Renal cortical epithelial cell (primary cell): ENCODE results near the gene MFAP5. TPM values are rescaled to one million over a fixed set of nuclear protein-coding genes. Genes with fewer than 3 reads are reported as not detected.

Experiments used
- DNase-seq: peaks from one replicate; pipeline ENCODE4 v3.0.0-alpha.2; 2011; ENCODE audit warnings: low read depth
- total RNA-seq: library from RNA; depleted of rRNA; stranded (reverse); fragments of >200 nt; gene quantifications from 2 replicates; pipeline ENCODE4 v1.2.3, GENCODE V29; 2014

Gene MFAP5, protein sequence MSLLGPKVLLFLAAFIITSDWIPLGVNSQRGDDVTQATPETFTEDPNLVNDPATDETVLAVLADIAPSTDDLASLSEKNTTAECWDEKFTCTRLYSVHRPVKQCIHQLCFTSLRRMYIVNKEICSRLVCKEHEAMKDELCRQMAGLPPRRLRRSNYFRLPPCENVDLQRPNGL
- total RNA-seq: 0.85 and 3.3 TPM in 2 replicates

DNA sequence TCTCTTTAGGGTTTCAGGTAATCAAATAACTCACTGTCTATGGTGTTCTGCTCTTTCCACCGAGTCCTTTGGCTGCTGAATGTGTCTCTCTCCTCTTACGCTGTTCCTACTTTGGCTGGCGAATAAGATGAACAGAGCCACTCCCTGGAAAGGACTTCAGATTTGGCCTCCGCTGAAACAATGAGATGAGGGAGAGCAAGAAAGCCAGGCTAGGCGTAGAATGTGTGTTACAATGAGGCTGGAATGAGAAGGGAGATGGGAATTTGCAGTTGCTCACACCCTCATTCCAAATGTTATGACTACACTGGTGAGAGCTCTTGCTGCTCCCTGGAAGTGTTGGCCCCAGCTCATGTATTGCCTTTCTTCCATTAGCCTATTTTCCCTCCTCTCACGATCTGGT, at the start of gene MFAP5:
Gene MFAP5, minus strand, starts transcription at position 234 of the 400 bp plus-strand sequence. CDS start 722 bp downstream, outside the sequence.
- peak; percentile 45 for DNase-seq

DNA sequence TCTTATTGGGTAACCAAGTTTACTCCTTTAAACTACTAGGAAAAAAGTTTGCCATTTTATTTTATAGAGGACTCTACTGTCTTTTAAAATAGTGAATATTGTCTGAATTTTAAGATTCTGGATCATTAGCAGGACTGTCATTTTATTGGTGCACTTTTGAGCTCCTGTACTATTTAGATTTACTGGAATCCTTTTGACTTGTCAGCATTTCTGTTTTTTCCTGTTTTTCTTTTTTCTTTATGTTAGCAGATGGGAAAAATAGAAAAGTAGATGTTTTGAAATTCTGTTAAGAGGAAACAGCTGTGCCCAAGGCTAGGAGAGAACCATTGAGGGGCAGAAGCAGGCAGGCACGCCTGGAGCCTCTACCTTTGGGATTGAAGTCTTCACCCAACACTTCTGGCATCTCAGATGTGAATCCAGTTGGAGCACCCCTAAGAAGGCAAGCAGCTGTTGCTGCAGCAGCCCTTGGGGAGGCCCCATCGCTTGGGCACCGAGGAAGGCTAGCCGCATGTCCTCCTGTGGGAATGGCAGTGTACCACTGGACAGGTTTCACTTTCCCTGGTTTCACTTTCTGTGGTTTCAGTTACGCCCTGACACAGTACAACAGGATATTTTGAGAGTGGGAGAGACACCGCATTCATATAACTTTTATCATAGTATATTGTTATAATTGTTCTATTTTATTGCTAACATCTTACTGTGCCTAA, 46.7 kb upstream of the MFAP5 start:
- no peak for DNase-seq

DNA sequence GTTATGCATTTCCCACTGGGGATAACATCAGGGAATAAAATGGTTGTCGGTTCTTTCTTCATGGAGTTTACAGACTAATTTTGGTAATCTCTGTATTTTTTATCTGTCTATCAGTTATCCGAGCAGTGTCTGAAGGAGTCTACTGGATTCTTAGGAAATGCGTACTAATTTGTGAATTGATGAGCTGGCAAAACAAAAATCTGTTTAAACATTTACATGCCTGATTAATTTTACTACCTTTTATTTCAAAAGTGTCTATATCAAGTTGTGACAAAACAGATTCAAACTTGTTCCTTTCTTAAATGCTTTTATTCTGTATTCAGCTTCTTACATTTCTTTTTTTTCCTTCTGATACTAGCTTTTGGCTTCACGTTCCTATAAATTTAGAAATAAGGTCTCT, 39.5 kb upstream of the MFAP5 start:
- no peak for DNase-seq

DNA sequence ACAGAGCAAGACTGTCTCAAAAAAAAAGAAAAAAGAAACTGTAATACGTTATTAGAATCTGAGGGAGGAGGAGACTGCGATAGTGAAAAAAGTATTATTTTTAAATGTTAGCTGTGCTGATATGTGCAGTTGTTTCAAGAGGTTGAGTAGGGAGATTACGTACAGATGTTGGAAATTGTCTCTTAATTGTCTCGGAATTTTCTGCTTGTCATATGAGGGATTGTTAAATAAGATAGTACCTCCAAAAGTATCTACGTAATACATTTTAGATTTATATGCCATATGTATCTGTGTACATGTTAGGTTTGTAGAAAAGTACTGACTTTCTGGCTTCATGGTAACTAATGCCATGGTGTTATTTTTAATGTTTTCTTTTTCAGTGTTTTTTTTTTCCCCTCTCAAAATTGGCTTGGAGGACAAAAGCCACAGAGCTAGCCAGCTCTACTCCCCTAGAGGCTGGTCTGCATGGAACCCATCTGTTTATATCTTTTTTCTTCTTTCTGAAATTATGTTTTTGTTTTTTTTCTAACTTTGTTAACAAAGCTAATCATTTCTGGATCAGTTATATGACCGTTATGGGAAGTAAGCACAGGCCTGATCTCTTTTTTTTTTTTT, 38.5 kb upstream of the MFAP5 start:
- DNase-seq: no peak

DNA sequence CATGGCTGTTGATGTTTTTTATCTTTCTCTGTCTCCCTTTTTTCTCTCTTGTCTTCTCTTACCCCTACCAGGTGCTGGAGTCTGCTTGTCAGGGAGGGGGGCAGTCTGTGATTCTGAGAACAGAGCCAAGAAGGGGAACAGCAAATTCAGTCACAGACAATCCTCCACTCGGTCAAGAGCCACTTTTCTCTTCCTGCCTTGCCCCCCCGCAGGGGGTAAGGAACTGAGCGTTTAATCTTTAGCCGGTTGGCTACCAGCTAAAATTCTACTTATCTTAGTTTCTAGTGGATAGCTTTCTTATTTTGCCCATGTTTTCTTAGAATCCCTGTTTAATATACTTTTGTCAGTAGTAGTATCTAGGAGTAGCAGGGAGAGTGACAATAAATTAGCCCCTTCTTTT, 37.1 kb upstream of the MFAP5 start:
- no peak for DNase-seq

DNA sequence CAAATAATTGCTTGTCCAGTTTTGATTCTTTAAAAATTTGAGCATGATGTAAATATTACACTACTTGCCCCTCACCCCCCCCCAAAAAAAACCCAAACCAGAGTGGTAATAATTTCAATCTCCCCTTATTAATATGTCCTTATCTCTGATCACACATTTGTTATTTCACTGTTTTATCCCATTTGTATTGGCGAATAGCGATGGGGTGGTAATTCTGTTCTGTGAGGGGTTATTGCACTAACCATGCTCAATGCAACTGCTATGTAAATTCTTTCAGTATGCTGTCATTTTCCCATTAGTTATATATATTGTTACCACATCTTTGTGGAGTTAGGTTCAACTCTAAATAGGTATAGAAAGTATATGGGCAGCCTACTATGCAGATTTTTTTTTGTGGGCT, 36.3 kb upstream of the MFAP5 start:
- no peak for DNase-seq

DNA sequence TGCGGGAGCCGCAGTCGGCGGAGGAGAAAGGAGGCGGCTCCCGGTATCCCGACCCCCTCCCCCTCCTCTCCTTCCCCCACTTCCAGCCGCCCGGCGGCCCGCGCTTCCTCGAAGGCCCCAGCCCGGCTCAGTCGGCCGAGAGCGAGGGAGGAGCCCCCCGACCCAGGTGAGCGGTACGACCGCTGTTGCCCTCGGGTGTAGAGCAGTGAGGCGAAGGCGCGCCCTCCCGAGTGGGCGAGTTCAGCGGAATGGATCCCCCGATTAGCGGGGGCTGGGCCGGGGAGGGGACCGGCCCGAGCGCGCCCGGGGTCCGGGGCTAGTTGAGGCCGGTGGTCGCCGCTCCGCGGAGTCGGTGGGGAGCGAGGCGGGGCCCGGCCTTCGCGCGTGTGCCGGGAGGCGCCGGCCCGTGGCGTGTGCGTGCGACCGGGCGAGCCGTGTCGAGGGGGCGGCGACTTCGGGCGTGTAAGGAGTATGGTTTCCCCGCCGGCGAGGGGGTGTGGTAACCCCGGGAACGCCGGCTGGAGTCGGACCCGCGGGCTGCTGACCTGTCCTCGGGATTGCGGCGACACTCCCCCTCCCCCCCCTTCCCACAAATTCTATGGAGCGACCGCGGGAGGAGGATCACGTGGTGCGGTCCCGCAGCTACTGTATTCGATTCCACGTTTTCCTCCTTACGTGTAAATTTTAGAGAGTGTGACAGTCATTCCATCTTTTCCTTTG, 35.7 kb upstream of the MFAP5 start:
- DNase-seq: no peak

DNA sequence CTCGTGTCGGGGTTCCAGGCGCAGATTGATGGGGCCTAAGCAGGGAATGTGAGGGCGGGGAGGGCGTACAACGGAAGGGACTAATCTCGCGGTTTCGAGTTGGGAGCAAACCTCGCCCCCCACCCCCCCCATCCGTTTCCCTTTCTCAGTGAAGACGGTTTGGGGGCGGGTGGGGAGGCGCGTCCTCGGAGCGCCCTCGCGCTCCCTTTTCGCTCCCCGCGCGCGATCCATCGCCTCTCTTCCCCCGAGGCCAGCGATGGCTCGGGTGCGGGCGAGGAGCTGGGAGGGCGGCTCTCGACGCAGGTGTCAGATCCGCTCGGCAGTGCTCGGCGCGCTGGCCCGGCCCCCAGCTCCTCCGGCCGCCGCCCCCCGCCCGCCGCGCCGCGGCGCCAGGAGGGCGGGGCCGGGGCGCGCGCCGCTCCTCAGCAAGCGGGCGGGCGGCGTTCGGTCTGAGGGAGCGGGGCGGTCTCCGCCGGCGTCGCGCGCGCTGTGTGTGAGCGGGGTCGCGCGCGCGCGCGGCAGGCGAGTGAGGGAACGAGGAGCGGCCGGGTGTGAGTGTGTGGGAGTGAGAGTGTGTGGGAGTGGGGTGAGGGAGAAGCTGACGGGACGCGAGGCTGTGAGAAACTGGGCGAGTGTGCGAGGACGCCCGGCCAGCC, 35.0 kb upstream of the MFAP5 start, which contains the start of gene RIMKLB:
Gene RIMKLB, plus strand, starts transcription at position 516 of the 656 bp plus-strand sequence. CDS start 15,876 bp downstream, outside the sequence.
- no peak for DNase-seq

DNA sequence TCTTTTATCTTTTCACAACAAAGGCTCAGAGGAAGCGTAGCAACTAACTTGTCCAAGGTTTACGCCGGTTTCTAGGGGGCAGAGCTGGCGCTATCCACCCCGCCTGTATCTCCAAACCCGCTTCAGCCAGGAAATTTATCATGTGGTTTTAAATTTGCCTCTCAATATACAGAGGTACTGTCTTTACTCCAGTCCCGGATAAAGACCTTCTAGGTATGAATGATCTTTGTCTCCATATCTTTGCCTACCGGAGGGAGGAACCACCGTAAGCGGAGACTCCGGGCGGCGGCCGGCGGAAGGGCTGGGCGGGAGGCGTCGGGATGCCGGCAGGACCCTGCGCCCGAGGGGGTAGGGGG, 34.5 kb upstream of the MFAP5 start:
- peak; percentile 44 for DNase-seq

DNA sequence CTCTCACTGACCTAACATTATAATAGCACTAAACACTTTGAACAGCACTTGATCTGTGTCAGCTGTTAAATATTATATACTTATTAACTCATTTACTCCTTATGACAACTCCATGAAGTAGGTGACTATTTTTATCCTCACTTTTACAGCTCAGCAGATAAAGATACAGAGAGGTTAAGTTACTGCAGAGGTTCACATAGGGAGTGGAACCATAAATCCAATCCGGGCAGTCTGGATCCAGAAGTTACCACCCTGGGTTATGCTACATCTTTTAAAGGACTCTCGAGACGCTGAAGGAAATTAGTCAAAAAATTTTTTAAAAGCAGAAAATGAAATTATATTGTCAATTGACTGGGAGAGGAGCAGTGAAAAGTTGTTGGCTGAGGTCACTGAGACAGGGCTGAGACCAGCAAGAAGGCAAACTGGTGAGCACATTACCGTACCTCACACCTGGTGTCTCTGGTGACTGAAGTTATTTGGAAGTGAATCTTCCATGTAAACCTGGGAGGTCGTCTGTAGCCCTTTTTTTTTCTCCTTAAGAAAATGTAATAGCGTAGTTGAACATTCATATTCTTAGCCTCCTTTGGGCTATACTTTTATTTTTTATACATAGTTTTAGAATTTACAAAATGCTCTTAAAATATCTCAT, 33.9 kb upstream of the MFAP5 start:
- no peak for DNase-seq

DNA sequence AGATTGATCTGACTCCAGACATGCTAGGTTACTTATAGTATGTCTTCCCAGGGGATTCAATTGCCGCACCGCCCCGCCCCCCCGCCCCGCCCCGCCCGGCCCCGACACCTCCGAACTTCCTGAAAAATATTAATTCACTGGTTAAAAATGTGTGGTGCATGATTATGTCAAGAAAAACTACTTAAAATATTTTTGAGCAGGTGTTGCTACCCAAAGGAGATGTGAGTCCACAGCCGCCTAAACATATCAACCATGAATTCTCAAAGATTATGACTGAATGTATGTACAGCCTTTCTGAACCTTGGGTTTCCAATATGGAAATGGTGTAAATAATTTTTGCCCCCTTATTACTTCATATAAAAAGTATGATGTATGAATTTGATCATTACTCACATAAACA, 32.5 kb upstream of the MFAP5 start:
- DNase-seq: no peak

DNA sequence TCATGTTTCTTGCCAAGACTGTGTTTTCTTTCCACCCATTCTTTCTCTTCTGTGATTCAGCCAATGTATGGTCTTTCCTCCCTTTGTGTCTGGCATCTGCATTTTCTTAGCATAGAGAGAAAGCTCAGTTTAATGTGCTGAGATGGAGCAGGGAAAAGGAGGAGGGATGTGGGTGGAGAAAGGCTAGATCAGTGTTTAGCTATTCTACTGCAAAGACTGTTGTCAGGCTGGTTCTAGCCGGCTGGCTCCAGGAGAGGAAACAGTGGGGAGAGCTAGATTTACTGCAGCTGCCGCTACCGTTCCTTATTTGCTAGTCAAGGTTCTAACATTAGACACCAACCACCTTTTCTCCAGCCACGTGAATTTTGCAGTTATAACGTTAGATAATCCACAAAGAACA, 29.9 kb upstream of the MFAP5 start:
- peak; percentile 69 for DNase-seq

DNA sequence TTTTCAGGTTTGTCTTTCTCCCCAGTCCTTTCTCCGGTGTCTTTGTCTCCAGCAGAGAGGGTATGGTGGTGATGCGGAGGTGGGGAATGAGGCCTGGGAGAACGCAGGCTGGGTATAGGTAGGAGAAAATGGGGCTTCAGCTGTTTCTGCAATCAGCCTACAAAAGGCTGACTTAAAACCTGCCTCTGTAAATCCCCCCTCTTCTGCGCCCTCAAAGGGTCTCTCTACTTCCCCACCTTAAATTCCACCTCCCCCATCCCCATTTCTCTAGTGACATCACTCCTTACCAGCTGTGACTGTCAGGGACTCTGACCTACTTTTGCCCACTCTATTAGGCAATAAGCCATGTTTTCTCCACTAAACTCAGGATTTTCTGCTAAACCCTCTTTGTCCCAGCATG, 27.1 kb upstream of the MFAP5 start:
- DNase-seq: no peak

DNA sequence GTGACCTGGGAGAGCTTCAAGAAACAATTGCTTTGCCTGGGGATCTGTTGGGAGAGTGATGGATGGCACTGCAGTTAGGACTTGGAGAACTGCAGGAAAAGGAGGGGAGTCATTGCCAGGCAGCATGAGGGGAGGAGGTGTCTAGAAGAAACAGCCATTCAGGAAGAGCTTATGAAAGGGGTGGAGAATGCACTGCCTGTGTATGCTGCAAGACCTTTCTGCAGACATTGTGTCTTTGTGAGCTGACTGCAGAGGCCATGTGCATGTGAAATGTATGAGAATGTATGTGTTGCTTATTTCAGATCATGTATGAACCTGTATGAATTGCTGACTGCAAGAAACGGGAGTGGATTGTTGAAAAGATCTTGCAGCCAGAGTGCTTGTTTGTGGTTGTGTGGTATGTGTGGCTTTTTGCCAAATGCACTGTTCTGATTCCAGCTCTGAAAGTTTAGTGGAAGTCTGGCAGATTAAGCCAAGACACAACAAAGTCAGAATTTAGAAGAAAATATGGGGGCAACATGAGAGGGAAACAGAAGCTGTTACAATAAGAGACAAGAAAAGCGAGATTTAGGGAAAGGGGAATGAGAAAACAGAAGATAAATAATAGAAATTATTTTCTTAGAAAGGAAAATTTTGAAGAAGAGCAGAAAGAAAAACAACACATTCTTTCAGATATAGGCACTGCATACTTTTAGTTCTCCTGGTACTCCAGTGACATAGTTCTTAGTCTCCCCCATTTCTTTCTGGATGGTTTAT, 25.4 kb upstream of the MFAP5 start:
- peak; percentile 96 for DNase-seq

DNA sequence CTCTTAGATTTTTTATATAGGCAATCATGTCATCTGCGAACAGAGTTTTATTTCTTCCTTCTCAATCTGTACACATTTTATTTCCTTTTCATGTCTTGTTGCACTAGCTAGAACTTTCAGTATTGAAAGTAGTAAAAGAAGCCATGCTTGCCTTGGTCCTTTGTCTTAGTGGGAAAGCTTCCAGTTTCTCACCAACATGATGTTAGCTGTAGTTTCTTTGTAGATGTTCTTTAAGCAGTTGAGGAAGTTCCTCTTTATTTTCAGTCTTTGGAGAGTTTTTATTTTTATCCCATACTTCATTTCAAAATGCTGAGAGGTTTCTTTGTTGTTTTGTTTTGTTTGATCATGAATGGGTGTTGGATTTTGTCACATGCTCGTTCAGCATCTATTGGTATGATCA, 22.4 kb upstream of the MFAP5 start:
- no peak for DNase-seq

DNA sequence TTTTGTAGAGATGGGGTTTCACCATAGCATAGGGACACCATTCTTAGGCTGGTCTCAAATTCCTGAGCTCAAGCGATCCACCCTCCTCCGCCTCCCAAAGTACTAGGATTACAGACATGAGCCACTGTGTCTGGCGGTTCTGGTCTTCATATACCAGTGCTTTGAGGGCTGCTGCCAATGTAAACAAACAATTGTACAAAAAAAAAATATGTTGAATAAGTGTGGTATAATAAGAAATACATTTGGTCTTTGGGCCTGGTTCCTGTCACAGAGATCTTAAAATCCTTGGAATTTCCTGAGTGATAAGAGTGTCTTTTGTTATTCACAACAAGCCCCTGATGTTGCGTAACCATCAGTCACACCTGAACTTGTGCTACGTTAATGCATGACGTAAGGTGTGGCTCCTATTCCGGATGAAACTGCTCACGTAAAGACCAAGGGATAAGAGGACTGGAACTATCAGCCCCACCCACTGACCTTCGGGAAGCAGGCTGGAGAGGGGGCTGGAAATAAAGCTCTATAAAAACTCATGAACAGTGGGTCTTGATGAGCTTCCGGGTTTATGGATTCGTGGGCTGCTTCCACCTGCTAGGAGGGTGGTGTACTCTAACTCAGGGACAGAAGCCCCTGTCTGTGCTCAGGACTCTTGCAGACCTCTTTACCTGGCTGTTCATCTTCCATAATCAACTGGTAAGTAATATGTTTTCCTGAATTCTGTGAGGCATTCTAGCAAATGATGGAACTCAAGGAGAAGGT, 18.7 kb upstream of the MFAP5 start:
- DNase-seq: peak; percentile 77

DNA sequence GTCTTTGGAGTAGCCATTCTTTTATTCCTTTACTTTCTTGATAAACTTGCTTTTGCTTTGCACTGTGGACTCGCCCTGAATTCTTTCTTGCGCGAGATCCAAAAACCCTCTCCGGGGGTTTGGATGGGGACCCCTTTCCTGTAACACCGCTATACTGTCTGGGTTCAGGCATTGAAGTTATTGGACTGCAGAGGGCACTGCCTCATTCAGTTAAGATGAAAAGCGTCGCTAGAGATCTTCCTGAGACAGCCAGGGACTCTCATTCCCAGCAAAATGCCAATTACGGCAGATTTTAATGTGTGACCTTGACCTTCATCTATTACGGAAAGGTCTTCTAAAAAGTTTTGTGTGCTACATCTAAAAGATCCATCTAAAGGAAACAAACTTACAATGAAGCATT, 17.9 kb upstream of the MFAP5 start:
- DNase-seq: no peak

DNA sequence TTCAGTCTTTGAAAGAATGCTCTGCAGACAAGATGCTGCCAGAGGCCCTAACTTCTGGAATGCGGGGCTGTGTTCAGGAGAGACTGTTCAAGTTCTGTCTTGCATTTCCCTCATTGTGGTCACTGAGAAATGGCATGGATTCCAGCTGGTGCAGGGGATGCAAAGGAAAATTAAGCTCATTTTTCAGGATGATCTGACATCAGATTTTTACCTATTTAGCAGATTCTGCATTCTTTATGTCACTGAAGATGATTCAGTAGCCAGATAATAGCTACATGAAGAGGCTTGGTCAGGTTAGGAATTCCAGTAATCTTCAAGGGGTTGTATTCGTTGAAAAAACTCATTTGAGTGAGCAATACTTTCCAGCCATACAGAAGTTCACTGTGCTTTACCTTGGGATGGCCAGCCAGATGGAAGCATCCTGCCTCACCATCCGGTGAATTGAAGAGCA, 16.1 kb upstream of the MFAP5 start:
- peak; percentile 46 for DNase-seq

DNA sequence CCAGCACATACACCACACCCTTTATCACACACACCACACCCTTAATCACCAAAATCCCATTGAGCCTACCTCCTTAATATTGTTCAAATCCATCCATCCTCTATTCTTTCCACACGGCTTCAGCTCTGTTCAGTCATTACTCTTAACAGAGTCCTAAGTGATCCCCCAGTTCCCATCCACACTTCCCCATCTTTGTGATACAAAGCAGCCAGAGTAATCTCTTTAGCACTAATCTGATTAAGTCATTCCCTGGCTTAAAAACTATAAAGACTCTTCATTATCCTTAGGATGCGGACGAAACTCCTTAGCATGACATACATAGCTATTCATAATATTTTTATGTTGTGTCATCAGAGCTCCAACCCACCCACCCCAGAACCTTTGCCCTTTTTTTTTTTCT, 14.7 kb upstream of the MFAP5 start:
- no peak for DNase-seq

DNA sequence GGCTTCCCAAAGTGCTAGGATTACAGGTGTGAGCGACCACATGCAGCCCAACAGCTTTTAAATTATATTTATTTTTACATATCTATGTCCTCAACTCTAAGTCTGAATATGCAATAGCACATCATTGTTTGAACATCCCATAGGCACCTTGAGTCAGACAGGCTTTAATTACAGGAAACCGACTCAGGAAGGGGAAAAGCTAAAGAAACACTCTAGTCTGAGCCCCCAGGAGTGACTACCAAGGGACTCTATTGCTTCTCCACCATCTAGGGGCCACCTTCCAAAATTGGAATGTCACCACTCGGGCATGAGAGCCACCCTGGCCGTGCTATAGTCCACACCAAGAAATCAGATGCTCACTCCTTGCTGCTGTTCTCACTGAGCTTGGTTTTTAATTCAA, 14.0 kb upstream of the MFAP5 start:
- DNase-seq: no peak
